ENCODE results near the gene PNKD.

PNKD gene

GRCh38 chr2:218369330-218369729 lies 99.0 kb downstream of the PNKD start:
- Histone ChIP-seq H3K4me1 (ENCODE audit: insufficient read depth, low read length, severe bottlenecking) (peaks cover 10% of the 10 kb centered on the region), H3F3A (ENCODE audit: insufficient read depth, low read length) (no peaks in the 10 kb centered on the region), H3K9me2 (ENCODE audit: low read depth, low read length) (no peaks in the 10 kb centered on the region), H2AFZ (ENCODE audit: low read length) (no peak overlapping the region), H3K36me3 (ENCODE audit: insufficient read depth, low read length) (no peaks in the 10 kb centered on the region; the same call in 1 of the 2 replicates), H3K27me3 (ENCODE audit: insufficient read depth, low read length) (peaks cover 14% of the 10 kb centered on the region; the same call in 1 of the 2 replicates), H3K9me3 (ENCODE audit: low read length) (no peaks in the 10 kb centered on the region), H3K27ac (ENCODE audit: low read depth, low read length, poor library complexity, severe bottlenecking) (no peak overlapping the region), H3K9ac (ENCODE audit: low read length) (no peak overlapping the region), H4K20me1 (ENCODE audit: insufficient read depth, low read length) (no peaks in the 10 kb centered on the region), H3K4me2 (ENCODE audit: low read length) (no peak overlapping the region), H3K4me3 (ENCODE audit: low read depth, low read length, poor library complexity, severe bottlenecking) (no peak overlapping the region), H3K79me2 (ENCODE audit: insufficient read depth, low read length) (no peaks in the 10 kb centered on the region)
- no peak for TF ChIP-seq EZH2 (IDR thresholded peaks at IDR 0.05; ENCODE audit: borderline replicate concordance, low read length)
- TF ChIP-seq CTCF (IDR thresholded peaks at IDR 0.05; ENCODE audit: low read length): no peak

- Histone ChIP-seq H3K9me2 (ENCODE audit: low read depth, low read length) (no peaks in the 10 kb centered on the region), H3K36me3 (ENCODE audit: insufficient read depth, low read length) (no peaks in the 10 kb centered on the region; the same call in 1 of the 2 replicates), H3K4me3 (ENCODE audit: low read depth, low read length, poor library complexity, severe bottlenecking) (no peak overlapping the region), H3K27ac (ENCODE audit: low read depth, low read length, poor library complexity, severe bottlenecking) (no peak overlapping the region), H4K20me1 (ENCODE audit: insufficient read depth, low read length) (no peaks in the 10 kb centered on the region), H3K9me3 (ENCODE audit: low read length) (no peaks in the 10 kb centered on the region), H3K4me1 (ENCODE audit: insufficient read depth, low read length, severe bottlenecking) (peaks cover 10% of the 10 kb centered on the region), H3F3A (ENCODE audit: insufficient read depth, low read length) (no peaks in the 10 kb centered on the region), H3K9ac (ENCODE audit: low read length) (no peak overlapping the region), H2AFZ (ENCODE audit: low read length) (no peak overlapping the region), H3K27me3 (ENCODE audit: insufficient read depth, low read length) (peaks cover 10% of the 10 kb centered on the region; the same call in 1 of the 2 replicates), H3K79me2 (ENCODE audit: insufficient read depth, low read length) (no peaks in the 10 kb centered on the region), H3K4me2 (ENCODE audit: low read length) (no peak overlapping the region)
- no peak for TF ChIP-seq CTCF (IDR thresholded peaks at IDR 0.05; ENCODE audit: low read length)
- TF ChIP-seq EZH2 (IDR thresholded peaks at IDR 0.05; ENCODE audit: borderline replicate concordance, low read length): no peak
Observed at GRCh38 chr2:218370410-218371063, 100.2 kb downstream of the PNKD start.

- Histone ChIP-seq H3K4me1 (ENCODE audit: insufficient read depth, low read length, severe bottlenecking) (peaks cover 10% of the 10 kb centered on the region), H3K27me3 (ENCODE audit: insufficient read depth, low read length) (peaks cover 6% of the 10 kb centered on the region; the same call in 1 of the 2 replicates), H3K9ac (ENCODE audit: low read length) (no peak overlapping the region), H3K27ac (ENCODE audit: low read depth, low read length, poor library complexity, severe bottlenecking) (no peak overlapping the region), H3K36me3 (ENCODE audit: insufficient read depth, low read length) (no peaks in the 10 kb centered on the region; the same call in 1 of the 2 replicates), H3K9me2 (ENCODE audit: low read depth, low read length) (no peaks in the 10 kb centered on the region), H2AFZ (ENCODE audit: low read length) (no peak overlapping the region), H3K4me2 (ENCODE audit: low read length) (no peak overlapping the region), H3K79me2 (ENCODE audit: insufficient read depth, low read length) (no peaks in the 10 kb centered on the region), H3K4me3 (ENCODE audit: low read depth, low read length, poor library complexity, severe bottlenecking) (no peak overlapping the region), H3K9me3 (ENCODE audit: low read length) (no peaks in the 10 kb centered on the region), H4K20me1 (ENCODE audit: insufficient read depth, low read length) (no peaks in the 10 kb centered on the region), H3F3A (ENCODE audit: insufficient read depth, low read length) (no peaks in the 10 kb centered on the region)
- TF ChIP-seq EZH2 (IDR thresholded peaks at IDR 0.05; ENCODE audit: borderline replicate concordance, low read length) (no peak), CTCF (IDR thresholded peaks at IDR 0.05; ENCODE audit: low read length) (no peak)
Observed at GRCh38 chr2:218371983-218372350, 101.6 kb downstream of the PNKD start.
